HepG2 (cell line): ENCODE results near the gene PHF14. TPM values are rescaled to one million over a fixed set of nuclear protein-coding genes. Genes with fewer than 3 reads are reported as not detected.

Source experiments
- ATAC-seq: fragments of 200-7000 bp; cut with Tn5 transposase; 3 replicates; pipeline ENCODE4 v1.9.1; 2020; ENCODE audit warnings: mild to moderate bottlenecking, moderate library complexity
- BruUV-seq: library from RNA; stranded (reverse); fragments of 400-500 nt; replicated peaks from 2 replicates; lab custom pipeline; 2021; lab: Mats Ljungman, UMichigan
- CTCF ChIA-PET: fragments of 300-600 bp; formaldehyde crosslinking; extraction: SDS; loops from one replicate; lab custom pipeline; 2021; ENCODE audit warnings: low total read pairs, inconsistent platforms, low intra/inter-chr PET ratio; lab: Yijun Ruan, JAX
- POLR2A ChIA-PET: fragments of 350-600 bp; sonication (Branson Sonifier 250); formaldehyde crosslinking; loops from one replicate; lab custom pipeline; 2020; ENCODE audit warnings: antibody characterized with exemption, inconsistent platforms; lab: Yijun Ruan, JAX
- DNase-seq: peaks from one replicate; pipeline ENCODE4 v3.0.0-alpha.2; 2015; ENCODE audit warnings: low spot score
- FAIRE-seq: peaks from 3 replicates; lab custom pipeline; 2011; peaks lifted over from hg19 to GRCh38; lab: Jason Lieb, UNC
- H2AFZ ChIP-seq: one replicate; pipeline ENCODE4 v1.6.1; 2011; ENCODE audit warnings: low read length, inconsistent platforms
- H3K27ac ChIP-seq: fragments of 300-600 bp; 3 replicates; pipeline ENCODE4 v1.8.0; 2011; ENCODE audit warnings: mixed run types, mild to moderate bottlenecking, mixed read lengths, low read length, inconsistent platforms; ENCODE audit not compliant: insufficient read depth; ENCODE audit errors: extremely low read length
- H3K27me3 ChIP-seq, 2 experiments: fragments of 200-600 bp in 1 of 2; 2 replicates in 1 of 2; 3 replicates in 1 of 2; pipeline versions ENCODE4 v1.6.0 to v1.8.0; 2011; ENCODE audit warnings: low read length in 2 of 2, mild to moderate bottlenecking in 2 of 2, moderate library complexity in 2 of 2, inconsistent platforms in 1 of 2; ENCODE audit not compliant: insufficient read depth in 2 of 2, control insufficient read depth in 1 of 2
- H3K36me3 ChIP-seq, 2 experiments: fragments of 200-600 bp in 1 of 2; replicated peaks in 1 of 2; 2 replicates in 1 of 2; 3 replicates in 1 of 2; pipeline versions ENCODE4 v1.5.1 to v1.8.0; 2011; ENCODE audit warnings: low read length in 2 of 2, inconsistent platforms in 1 of 2; ENCODE audit not compliant: insufficient read depth in 2 of 2, control insufficient read depth in 1 of 2
- H3K4me1 ChIP-seq: 2 replicates; pipeline ENCODE4 v1.5.1; 2012; ENCODE audit warnings: low read length, inconsistent platforms; ENCODE audit not compliant: insufficient read depth
- H3K4me2 ChIP-seq: 2 replicates; pipeline ENCODE4 v1.6.0; 2011; ENCODE audit warnings: low read depth, low read length, inconsistent platforms
- H3K4me3 ChIP-seq, 3 experiments: fragments of 200-600 bp in 1 of 3; sonication (generic), shearing (Covaris generic) in 1 of 3; replicated peaks in 1 of 3; 2 replicates each; pipeline ENCODE4 v1.5.1; 2011 to 2016; ENCODE audit warnings: low read length in 3 of 3, inconsistent platforms in 2 of 3, low read depth in 2 of 3, mild to moderate bottlenecking in 2 of 3, control low read depth in 1 of 3, mixed read lengths in 1 of 3; ENCODE audit not compliant: insufficient read depth in 1 of 3
- H3K79me2 ChIP-seq: one replicate; pipeline ENCODE4 v1.6.1; 2011; ENCODE audit warnings: low read length, inconsistent platforms; ENCODE audit not compliant: insufficient read depth
- H3K9ac ChIP-seq: 2 replicates; pipeline ENCODE4 v1.6.0; 2011; ENCODE audit warnings: mild to moderate bottlenecking, low read depth, low read length, inconsistent platforms; ENCODE audit not compliant: insufficient read depth
- H3K9me3 ChIP-seq: 2 replicates; pipeline ENCODE4 v1.5.1; 2012; ENCODE audit warnings: mild to moderate bottlenecking, low read length
- H4K20me1 ChIP-seq: 2 replicates; pipeline ENCODE4 v1.6.0; 2011; ENCODE audit warnings: inconsistent platforms, mild to moderate bottlenecking, low read length, moderate library complexity; ENCODE audit not compliant: insufficient read depth
- CBX1 ChIP-seq: IDR thresholded peaks from one replicate; pipeline ENCODE4 v1.6.1; 2016; ENCODE audit warnings: antibody characterized with exemption, low read depth
- FOXO1 ChIP-seq: sonication (generic); formaldehyde crosslinking; IDR thresholded peaks from 2 replicates; pipeline ENCODE4 v1.4.0; 2020; ENCODE audit warnings: missing genetic modification reagents
- FOXP1 ChIP-seq, 2 experiments: fragments of 450-650 bp in 1 of 2; IDR thresholded peaks; 2 replicates each; pipeline ENCODE4 v1.6.1; 2017 to 2018; ENCODE audit warnings: antibody characterized with exemption in 1 of 2
- GTF2F1 ChIP-seq: fragments of 150-350 bp; IDR thresholded peaks from 2 replicates; pipeline ENCODE4 v1.6.1; 2014; ENCODE audit warnings: low read length
- HDAC6 ChIP-seq: fragments of 200-600 bp; sonication (generic); IDR thresholded peaks from 2 replicates; pipeline ENCODE4 v1.7.0; 2017; ENCODE audit warnings: mild to moderate bottlenecking, antibody characterized with exemption, low read length, low read depth
- HOXA5 ChIP-seq: sonication (generic); formaldehyde crosslinking; IDR thresholded peaks from 2 replicates; pipeline ENCODE4 v1.4.0; 2020; ENCODE audit warnings: missing genetic modification reagents
- MEIS1 ChIP-seq: sonication (generic); formaldehyde crosslinking; IDR thresholded peaks from 2 replicates; pipeline ENCODE4 v1.9.0; 2021; ENCODE audit warnings: mild to moderate bottlenecking, missing genetic modification reagents, moderate library complexity, borderline replicate concordance
- NFAT5 ChIP-seq: sonication (generic); formaldehyde crosslinking; IDR thresholded peaks from 2 replicates; pipeline ENCODE4 v1.4.0; 2020; ENCODE audit warnings: missing genetic modification reagents
- ONECUT2 ChIP-seq: sonication (generic); formaldehyde crosslinking; IDR thresholded peaks from 2 replicates; pipeline ENCODE4 v1.4.0; 2020; ENCODE audit warnings: missing genetic modification reagents
- SUZ12 ChIP-seq: fragments of 150-350 bp; IDR thresholded peaks from 2 replicates; pipeline ENCODE4 v1.6.1; 2014; ENCODE audit warnings: low read depth, low read length
- TBP ChIP-seq: sonication (generic); formaldehyde crosslinking; IDR thresholded peaks from 2 replicates; pipeline ENCODE4 v1.5.0; 2020; ENCODE audit warnings: missing genetic modification reagents
- TCF7 ChIP-seq: sonication (generic); IDR thresholded peaks from 2 replicates; pipeline ENCODE4 v1.6.1; 2016; ENCODE audit warnings: antibody characterized with exemption, low read depth
- TP53 ChIP-seq: sonication (generic); formaldehyde crosslinking; conservative IDR thresholded peaks from 2 replicates; pipeline ENCODE4 v1.4.0; 2020; ENCODE audit warnings: missing genetic modification reagents
- ZBTB20 ChIP-seq: sonication (generic); formaldehyde crosslinking; IDR thresholded peaks from 2 replicates; pipeline ENCODE4 v1.8.1; 2023; ENCODE audit warnings: missing genetic modification reagents, low read depth, mild to moderate bottlenecking, borderline replicate concordance
- ZFP37 ChIP-seq: sonication (generic); formaldehyde crosslinking; IDR thresholded peaks from 2 replicates; pipeline ENCODE4 v1.4.0; 2020; ENCODE audit warnings: missing genetic modification reagents, borderline replicate concordance
- ZNF17 ChIP-seq: sonication (generic); formaldehyde crosslinking; IDR thresholded peaks from 2 replicates; pipeline ENCODE4 v1.5.0; 2020; ENCODE audit warnings: mild to moderate bottlenecking, missing genetic modification reagents
- ZNF282 ChIP-seq: fragments of 450-650 bp; IDR thresholded peaks from 2 replicates; pipeline ENCODE4 v1.6.1; 2018; ENCODE audit not compliant: partially characterized antibody
- ZNF3 ChIP-seq: IDR thresholded peaks from 2 replicates; pipeline ENCODE4 v1.7.0; 2017; ENCODE audit warnings: inconsistent platforms
- ZNF644 ChIP-seq: IDR thresholded peaks from 2 replicates; pipeline ENCODE4 v1.6.1; 2016; ENCODE audit warnings: low read depth
- ZSCAN22 ChIP-seq: sonication (generic); formaldehyde crosslinking; IDR thresholded peaks from 2 replicates; pipeline ENCODE4 v1.4.0; 2020; ENCODE audit warnings: mild to moderate bottlenecking, missing genetic modification reagents
- ZSCAN31 ChIP-seq: sonication (generic); formaldehyde crosslinking; IDR thresholded peaks from 2 replicates; pipeline ENCODE4 v1.5.0; 2020; ENCODE audit warnings: low read depth, mild to moderate bottlenecking, missing genetic modification reagents
- WGBS: methylation state at CpG from one replicate; pipeline ENCODE4 v1.1.6; 2017; ENCODE audit warnings: low lambda C conversion rate; 5-methylcytosine and 5-hydroxymethylcytosine counted together
- in situ Hi-C: cut with HindIII; loops from 2 replicates; pipeline ENCODE4 v1.10.0; 2017; ENCODE audit warnings: low pct_unique_long_range_greater_than_20kb; ENCODE audit not compliant: extremely low pct_ligation_motif_present
- intact Hi-C: fragments of 100-400 bp; cut with micrococcal nuclease; formaldehyde crosslinking; loops from one replicate; pipeline ENCODE4 v1.10.0; 2022; ENCODE audit not compliant: unreplicated experiment
- polyA plus RNA-seq, 8 experiments: library from polyadenylated mRNA; depleted of rRNA in 3 of 8; stranded (reverse) in 7 of 8; unstranded in 1 of 8; fragments of >200 nt; fragmentation: Illumina TruSeq in 4 of 8; extraction: Trizol in 4 of 8; gene quantifications; 2 replicates each; pipeline versions ENCODE4 v1.2.1 to v1.2.3, GENCODE V29; 2011 to 2016; ENCODE audit warnings: low read depth in 4 of 8, missing spikeins in 1 of 8, mixed read lengths in 1 of 8; ENCODE audit not compliant: insufficient read depth in 1 of 8
- total RNA-seq, 5 experiments: library from RNA; depleted of rRNA; stranded (reverse); fragments of >200 nt; fragmentation: Illumina TruSeq; extraction: Trizol; gene quantifications; 2 replicates each; pipeline ENCODE4 v1.2.3, GENCODE V29; 2016; ENCODE audit warnings: low read depth in 1 of 5
- TF ChIP-seq, protein P1 (sequence below): sonication (generic); formaldehyde crosslinking; IDR thresholded peaks from 2 replicates; pipeline ENCODE4 v1.5.0; 2020; ENCODE audit warnings: mild to moderate bottlenecking, missing genetic modification reagents

Gene PHF14
- total and polyA plus RNA-seq, 2 of the 13 experiments (the other 11 are each of a cell fraction or from before 2014, with no cell fraction given) = 18.9 to 68.7 TPM

- POLR2A ChIA-PET = interaction anchor here (1.6 kb wide), 1 partner anchor 10 kb away, joined by 5 read pairs; no protein-coding TSS in a partner anchor
Observed at GRCh38 chr7:11009631-11010030, 36.0 kb downstream of the PHF14 start.

GRCh38 chr7:11021468-11021867 is 47.8 kb downstream of the PHF14 start:
- Histone ChIP-seq H2AFZ (no peak overlapping the region), H3K9me3 (no peaks in the 10 kb centered on the region), H3K79me2 (peaks cover 25% of the 10 kb centered on the region), H3K27ac (no peak overlapping the region), H3K4me2 (no peak overlapping the region), H3K4me1 (no peaks in the 10 kb centered on the region), H3K27me3 (no peaks in the 10 kb centered on the region), H3K9ac (no peak overlapping the region), H3K36me3 (peaks cover 0 to 20% of the 10 kb centered on the region in 2 experiments; a peak in 3 of 5 replicates), H3K4me3 (no peak overlapping the region), H4K20me1 (0 out of 2 replicates have a peak, but pooled peaks cover 3% of the 10 kb centered on the region)
- intact Hi-C loops = no loop called here
- CTCF ChIA-PET = no interaction called here
- 97% methylated on average over 1 of the region's 1 CpG for WGBS
- DNase-seq = no peak
- BruUV-seq = no TSS peak
- no peak for ATAC-seq
- FAIRE-seq = no peak
- POLR2A ChIA-PET = no interaction called here
- in situ Hi-C loops = no loop called here
- TF ChIP-seq FOXO1 (CRISPR knock-in tag) (no peak), ZNF17 (no peak), MEIS1 (CRISPR knock-in tag) (no peak), NFAT5 (CRISPR knock-in tag) (no peak)
- TF ChIP-seq, protein P1, sequence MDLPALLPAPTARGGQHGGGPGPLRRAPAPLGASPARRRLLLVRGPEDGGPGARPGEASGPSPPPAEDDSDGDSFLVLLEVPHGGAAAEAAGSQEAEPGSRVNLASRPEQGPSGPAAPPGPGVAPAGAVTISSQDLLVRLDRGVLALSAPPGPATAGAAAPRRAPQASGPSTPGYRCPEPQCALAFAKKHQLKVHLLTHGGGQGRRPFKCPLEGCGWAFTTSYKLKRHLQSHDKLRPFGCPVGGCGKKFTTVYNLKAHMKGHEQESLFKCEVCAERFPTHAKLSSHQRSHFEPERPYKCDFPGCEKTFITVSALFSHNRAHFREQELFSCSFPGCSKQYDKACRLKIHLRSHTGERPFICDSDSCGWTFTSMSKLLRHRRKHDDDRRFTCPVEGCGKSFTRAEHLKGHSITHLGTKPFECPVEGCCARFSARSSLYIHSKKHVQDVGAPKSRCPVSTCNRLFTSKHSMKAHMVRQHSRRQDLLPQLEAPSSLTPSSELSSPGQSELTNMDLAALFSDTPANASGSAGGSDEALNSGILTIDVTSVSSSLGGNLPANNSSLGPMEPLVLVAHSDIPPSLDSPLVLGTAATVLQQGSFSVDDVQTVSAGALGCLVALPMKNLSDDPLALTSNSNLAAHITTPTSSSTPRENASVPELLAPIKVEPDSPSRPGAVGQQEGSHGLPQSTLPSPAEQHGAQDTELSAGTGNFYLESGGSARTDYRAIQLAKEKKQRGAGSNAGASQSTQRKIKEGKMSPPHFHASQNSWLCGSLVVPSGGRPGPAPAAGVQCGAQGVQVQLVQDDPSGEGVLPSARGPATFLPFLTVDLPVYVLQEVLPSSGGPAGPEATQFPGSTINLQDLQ (CRISPR knock-in tag) = no peak

More at GRCh38 chr7:11009631-11010030, 36.0 kb downstream of the PHF14 start:
- Histone ChIP-seq H3K36me3 (peaks cover 4 to 20% of the 10 kb centered on the region in 2 experiments; a peak in 4 of 5 replicates), H3K27me3 (no peaks in the 10 kb centered on the region), H3K4me2 (no peak overlapping the region), H3K79me2 (peaks cover 41% of the 10 kb centered on the region), H3K9me3 (no peaks in the 10 kb centered on the region), H3K9ac (no peak overlapping the region), H2AFZ (no peak overlapping the region), H3K4me3 (no peak overlapping the region), H3K4me1 (no peaks in the 10 kb centered on the region), H4K20me1 (no peaks in the 10 kb centered on the region), H3K27ac (no peak overlapping the region)
- WGBS = 63% methylated on average over 1 of the region's 1 CpG
- BruUV-seq = no TSS peak
- CTCF ChIA-PET = no interaction called here
- in situ Hi-C loops (no loop called here), intact Hi-C loops (no loop called here)
- no peak for ATAC-seq
- DNase-seq = no peak
- TF ChIP-seq ONECUT2 (CRISPR knock-in tag) (no peak), HOXA5 (no peak), ZNF3 (CRISPR knock-in tag) (no peak), ZBTB20 (CRISPR knock-in tag) (no peak), ZSCAN22 (CRISPR knock-in tag) (no peak), TP53 (CRISPR knock-in tag) (no peak), CBX1 (no peak), FOXP1 (IDR thresholded peaks at IDR 0.05) (no peak), FOXP1 (CRISPR knock-in tag; IDR thresholded peaks at IDR 0.05) (no peak), ZNF282 (no peak), TCF7 (no peak), ZSCAN31 (CRISPR knock-in tag) (no peak), SUZ12 (no peak), ZFP37 (CRISPR knock-in tag) (no peak), GTF2F1 (no peak), HDAC6 (no peak), ZNF644 (CRISPR knock-in tag) (no peak), TBP (CRISPR knock-in tag) (no peak)
- FAIRE-seq = no peak
